Right cardiac atrium (tissue), 5 donors: ENCODE results near the gene PTN. TPM values are rescaled to one million over a fixed set of nuclear protein-coding genes. Genes with fewer than 3 reads are reported as not detected.
"Not testable (repeated sequence)": the region's sequence is repeated elsewhere in the genome, so short reads cannot be mapped to it uniquely, and the experiment has no call there.

ENCODE experiments used
- ATAC-seq, 2 donors: fragments of 200-7000 bp; cut with Tn5 transposase; one replicate each; pipeline versions ENCODE4 v1.8.0 to v1.9.1; 2020; ENCODE audit warnings: moderate library complexity in 2 of 2, mild to moderate bottlenecking in 1 of 2
- DNase-seq, 3 donors: peaks; one replicate each; pipeline ENCODE4 v3.0.0-alpha.2; 2020
- H3K27ac ChIP-seq: one replicate; pipeline ENCODE4 v1.5.1; 2013; ENCODE audit warnings: mild to moderate bottlenecking, low read length, control low read depth, moderate library complexity
- H3K27me3 ChIP-seq: one replicate; pipeline ENCODE4 v1.6.1; 2013; ENCODE audit not compliant: control insufficient read depth, insufficient read depth
- H3K4me1 ChIP-seq: one replicate; pipeline ENCODE4 v1.6.1; 2013; ENCODE audit warnings: low read length; ENCODE audit not compliant: control insufficient read depth, insufficient read depth
- H3K4me3 ChIP-seq: one replicate; pipeline ENCODE4 v1.5.1; 2013; ENCODE audit warnings: low read length, control low read depth
- H3K9me3 ChIP-seq: one replicate; pipeline ENCODE4 v1.6.1; 2013; ENCODE audit warnings: low read length; ENCODE audit not compliant: control insufficient read depth
- WGBS: extraction: QIAGEN DNeasy Blood & Tissue Kit; methylation state at CpG from one replicate; pipeline ENCODE4 v1.1.7; 2013; 5-methylcytosine and 5-hydroxymethylcytosine counted together
- intact Hi-C, 4 donors: fragments of 100-400 bp; cut with DNase I; formaldehyde crosslinking; loops; one replicate each; pipeline versions ENCODE4 v1.11.0 to v1.14.0; 2022 to 2023
- polyA plus RNA-seq: library from polyadenylated mRNA; stranded (reverse); fragments of 200-250 nt; gene quantifications from one replicate; pipeline ENCODE4 v1.2.3, GENCODE V29; 2013
- total RNA-seq, 4 donors: library from RNA; stranded (reverse); fragmentation: NEBNext Ultra II Directional; extraction: Animal tissue kit (Norgen Biotek cat#: 25700); gene quantifications; one replicate each; pipeline ENCODE4 v1.2.1, GENCODE V29; 2021
- donor health status: healthy with polysubstance abuse.
- donor health status: DM: no; HTN: yes; CAD: no.
- donor health status: DM: no; HTN: no; CAD: no.
- donor health status: DM: no; HTN: yes; CAD: no; lungs with severe emphysema.
- donor health status: DM: yes; HTN: yes; CAD: no.

The PTN gene
- total and polyA plus RNA-seq, 5 donors = 9.6 to 51.0 (median 19.7) TPM

DNA sequence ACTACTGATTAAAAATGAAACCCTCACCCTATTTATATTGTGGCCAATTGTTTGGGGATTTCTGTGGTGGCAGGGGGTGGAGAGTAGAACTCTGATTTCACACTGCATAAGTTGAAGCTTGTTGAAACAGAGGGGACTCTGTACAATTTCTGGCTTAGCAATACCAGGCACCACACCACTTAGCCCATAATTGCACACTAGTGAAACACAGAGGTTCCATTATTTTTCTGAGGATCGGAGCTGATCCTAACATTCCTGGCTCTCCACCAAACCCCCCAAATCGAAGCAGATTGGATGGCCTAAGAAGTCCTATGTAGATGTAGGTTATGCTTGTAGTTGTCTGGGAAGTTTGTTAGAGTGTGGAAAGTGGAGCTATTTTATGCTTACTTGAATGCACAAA lies 47.0 kb downstream of the PTN start:
- Histone ChIP-seq H3K27ac (no peak overlapping the region), H3K27me3 (no peaks in the 10 kb centered on the region), H3K4me3 (no peak overlapping the region), H3K4me1 (no peaks in the 10 kb centered on the region), H3K9me3 (no peaks in the 10 kb centered on the region)
- intact Hi-C loops = no loop called here
- DNase-seq (no peak), ATAC-seq (no peak)
- 49% methylated on average over 2 of the region's 2 CpGs for WGBS

DNA sequence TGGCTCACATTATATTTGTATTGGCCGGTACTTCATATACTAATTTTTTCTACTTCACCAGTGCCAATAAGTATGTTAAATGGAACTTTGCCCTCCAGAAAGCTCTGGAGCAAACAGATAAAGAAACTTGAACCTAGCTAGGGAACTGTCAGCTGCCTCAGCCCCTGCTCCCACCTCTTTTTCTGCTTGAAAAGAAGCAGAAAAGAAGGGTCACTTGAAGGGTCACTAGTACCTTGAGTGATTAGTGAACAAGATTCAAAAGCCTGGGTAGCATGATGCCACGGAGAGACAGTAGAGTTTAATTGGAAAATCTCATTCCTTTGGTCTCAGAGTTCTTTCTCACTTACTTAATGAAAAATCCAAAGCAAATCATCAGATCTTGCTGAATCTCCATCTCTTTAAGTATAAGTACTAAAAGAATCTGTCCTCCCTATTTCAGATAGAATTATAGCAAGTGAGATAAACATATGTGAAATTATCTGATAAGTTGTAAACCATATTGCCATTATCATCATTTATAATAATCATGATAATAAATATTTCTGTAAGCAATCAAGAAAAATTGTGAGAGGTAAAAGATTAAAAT lies 47.7 kb downstream of the PTN start:
- no peaks in the 10 kb centered on the region for H3K9me3 ChIP-seq
- no peak for ATAC-seq
- DNase-seq = no peak
- WGBS = 56% methylated on average over 2 of the region's 2 CpGs
- H3K4me1 ChIP-seq = no peaks in the 10 kb centered on the region
- intact Hi-C loops = no loop called here
- H3K4me3 ChIP-seq = no peak overlapping the region
- no peaks in the 10 kb centered on the region for H3K27me3 ChIP-seq
- H3K27ac ChIP-seq = no peak overlapping the region

DNA sequence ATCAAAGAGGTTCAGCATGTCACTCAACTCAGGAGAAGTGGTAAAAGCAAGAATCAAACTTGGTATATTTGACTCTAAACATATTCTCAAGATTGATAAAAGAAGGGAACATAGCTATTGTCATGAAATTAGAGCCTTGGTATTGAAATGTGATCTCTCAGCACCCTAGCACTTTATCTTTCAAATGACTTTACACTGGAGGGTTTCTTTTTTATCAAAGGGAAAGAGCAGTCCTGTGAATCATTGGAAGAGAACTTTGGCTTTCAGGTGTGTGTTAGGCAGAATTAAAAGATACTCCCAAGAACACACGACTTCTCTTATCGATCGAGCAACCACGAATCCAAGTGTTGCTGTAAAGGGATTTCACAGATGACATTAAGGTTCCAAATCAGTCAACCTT lies 54.4 kb downstream of the PTN start:
- ATAC-seq (no peak), DNase-seq (no peak)
- Histone ChIP-seq H3K9me3 (no peaks in the 10 kb centered on the region), H3K27ac (no peak overlapping the region), H3K4me3 (no peak overlapping the region), H3K27me3 (no peaks in the 10 kb centered on the region), H3K4me1 (no peaks in the 10 kb centered on the region)
- intact Hi-C loops = no loop called here
- 70% methylated on average over 4 of the region's 4 CpGs for WGBS

GRCh38 chr7:137287651-137288258 lies 55.8 kb downstream of the PTN start:
- no peak for ATAC-seq
- Histone ChIP-seq H3K27ac (no peak overlapping the region), H3K9me3 (no peaks in the 10 kb centered on the region), H3K27me3 (no peaks in the 10 kb centered on the region), H3K4me3 (no peak overlapping the region), H3K4me1 (no peaks in the 10 kb centered on the region)
- intact Hi-C loops = no loop called here
- WGBS = 76% methylated on average over 3 of the region's 3 CpGs
- no peak for DNase-seq

DNA sequence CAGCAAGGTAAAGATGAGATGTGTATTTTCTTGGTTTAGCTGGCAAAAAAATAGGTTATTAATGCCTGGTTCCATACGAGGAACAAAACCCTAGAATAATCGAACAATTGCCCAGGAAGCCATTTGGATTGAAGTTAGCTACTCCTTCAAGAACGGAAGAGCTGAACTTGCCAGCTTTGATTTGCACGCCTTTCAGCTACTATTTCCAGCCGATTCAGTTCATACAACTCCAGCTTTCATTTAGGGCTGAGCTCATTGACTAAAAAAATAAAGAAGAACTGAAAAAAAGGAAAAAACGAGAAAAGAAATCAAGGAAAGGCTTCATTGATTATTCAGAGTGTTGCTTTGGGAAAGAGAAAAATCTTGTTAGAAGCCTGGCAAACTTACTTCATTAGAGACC lies 60.4 kb downstream of the PTN start:
- Histone ChIP-seq H3K4me1 (no peaks in the 10 kb centered on the region), H3K4me3 (no peak overlapping the region), H3K27ac (no peak overlapping the region), H3K9me3 (no peaks in the 10 kb centered on the region), H3K27me3 (no peaks in the 10 kb centered on the region)
- intact Hi-C loops = no loop called here
- DNase-seq = no peak
- WGBS = 66% methylated on average over 6 of the region's 6 CpGs
- ATAC-seq = no peak

- Histone ChIP-seq H3K4me1 (no peaks in the 10 kb centered on the region), H3K9me3 (no peaks in the 10 kb centered on the region), H3K27me3 (no peaks in the 10 kb centered on the region), H3K27ac (no peak overlapping the region), H3K4me3 (no peak overlapping the region)
- DNase-seq (no peak), ATAC-seq (no peak)
- intact Hi-C loops = no loop called here
These were observed 61.5 kb downstream of the PTN start for GRCh38 chr7:137282043-137282442.

DNA sequence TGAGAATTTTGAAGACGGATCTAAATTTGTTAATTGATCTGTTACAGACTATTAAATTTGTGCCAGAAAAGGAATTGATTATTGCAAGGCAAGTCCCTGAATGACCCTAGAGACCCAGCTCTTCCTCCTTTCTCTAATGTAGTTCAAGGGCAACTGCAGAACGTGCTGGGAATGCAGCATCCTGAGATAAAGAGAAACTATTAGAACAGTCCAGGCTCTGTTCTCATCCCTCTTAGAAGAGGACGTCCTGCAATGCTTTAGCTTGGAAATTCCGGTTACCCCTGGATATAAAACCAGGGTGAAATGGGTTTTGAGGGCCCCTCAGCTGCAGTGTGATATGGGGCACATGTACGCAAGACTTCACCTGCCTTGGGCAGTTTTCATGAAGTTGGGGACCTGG lies 67.3 kb downstream of the PTN start:
- Histone ChIP-seq H3K4me3 (no peak overlapping the region), H3K27ac (no peak overlapping the region), H3K4me1 (no peaks in the 10 kb centered on the region), H3K27me3 (no peaks in the 10 kb centered on the region), H3K9me3 (no peaks in the 10 kb centered on the region)
- intact Hi-C loops = no loop called here
- DNase-seq (no peak), ATAC-seq (no peak)
- WGBS = 67% methylated on average over 5 of the region's 5 CpGs

- WGBS = 79% methylated on average over 5 of the region's 5 CpGs
- no peak for ATAC-seq
- Histone ChIP-seq H3K27me3 (no peaks in the 10 kb centered on the region), H3K27ac (no peak overlapping the region), H3K9me3 (no peaks in the 10 kb centered on the region), H3K4me1 (no peaks in the 10 kb centered on the region), H3K4me3 (no peak overlapping the region)
- no peak for DNase-seq
- intact Hi-C loops = no loop called here
These were observed 71.3 kb downstream of the PTN start for GRCh38 chr7:137272249-137272648.

- ATAC-seq (no peak), DNase-seq (no peak)
- no peaks in the 10 kb centered on the region for H3K27me3 ChIP-seq
- no peak overlapping the region for H3K4me3 ChIP-seq
- H3K4me1 ChIP-seq = no peaks in the 10 kb centered on the region
- H3K27ac ChIP-seq = no peak overlapping the region
- intact Hi-C loops = no loop called here
- WGBS = 92% methylated on average over 2 of the region's 2 CpGs
- no peaks in the 10 kb centered on the region for H3K9me3 ChIP-seq
These were observed 74.3 kb downstream of the PTN start for GRCh38 chr7:137269240-137269639.

DNA sequence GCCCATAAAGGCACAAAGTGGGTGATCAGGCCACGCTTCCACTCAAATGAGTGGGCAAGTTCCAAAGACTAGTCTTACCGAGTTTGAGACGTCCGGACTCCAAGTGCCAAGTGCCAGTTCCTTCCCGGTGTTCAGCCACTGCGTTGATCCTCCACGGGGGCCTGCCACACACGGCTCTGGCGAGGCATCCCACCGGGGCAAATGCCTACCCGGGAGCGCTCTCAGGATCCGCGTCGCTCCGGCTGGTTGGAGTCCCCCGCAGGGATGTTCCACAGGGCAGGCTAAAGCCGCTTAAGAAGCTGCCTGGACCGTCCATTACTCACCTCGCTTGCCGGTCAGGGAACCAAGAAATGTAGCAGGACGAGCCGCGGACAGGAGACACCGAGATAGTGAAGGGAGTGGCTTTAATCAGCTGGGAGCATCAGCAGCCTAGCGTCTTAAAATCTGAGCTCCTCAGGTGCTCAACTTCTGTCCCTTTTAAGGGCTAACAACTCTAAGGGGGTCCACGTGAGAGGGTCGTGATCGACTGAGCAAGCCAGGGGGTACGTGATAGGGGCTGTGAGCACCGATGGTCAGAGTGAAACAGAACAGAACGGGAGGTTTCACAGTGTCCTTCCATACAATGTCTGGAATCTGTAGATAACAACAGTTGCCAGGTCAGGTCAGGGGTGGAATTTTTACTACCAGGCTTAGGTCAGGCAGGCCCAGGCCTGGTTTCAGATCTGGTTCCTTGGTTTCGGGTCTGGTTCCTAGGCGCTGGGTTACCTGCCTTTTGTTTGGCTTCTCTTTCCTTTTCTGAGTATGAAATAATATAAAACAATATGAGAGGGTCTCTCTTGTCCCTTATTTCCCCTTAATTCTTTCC lies 75.3 kb downstream of the PTN start:
- ATAC-seq, intact Hi-C loops, H3K27ac ChIP-seq, H3K9me3 ChIP-seq, H3K4me3 ChIP-seq, H3K4me1 ChIP-seq, H3K27me3 ChIP-seq: not testable (repeated sequence)
- 95% methylated on average over 34 of the region's 34 CpGs for WGBS
- DNase-seq = peak in 1 of 3 donors; percentile 46

DNA sequence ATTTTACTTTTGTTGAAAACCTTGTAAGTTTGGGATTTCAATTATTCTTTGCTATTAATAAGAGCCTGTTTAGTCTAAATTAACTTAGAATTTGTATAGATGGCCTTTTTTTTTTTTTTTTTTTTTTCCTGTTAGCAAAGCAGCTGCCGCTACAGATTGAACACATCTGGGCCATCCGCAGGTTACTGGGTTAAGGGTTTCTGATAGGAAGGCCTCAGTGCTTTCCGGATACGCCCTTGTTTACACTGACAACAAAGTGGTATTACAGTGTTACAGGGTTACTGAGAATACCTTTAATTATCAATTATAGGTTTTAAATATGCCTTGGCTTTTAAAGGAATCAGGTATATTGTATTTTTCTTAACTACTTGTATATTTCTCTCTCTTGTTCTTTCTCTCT lies 76.8 kb downstream of the PTN start:
- intact Hi-C loops = no loop called here
- no peak overlapping the region for H3K27ac ChIP-seq
- 63% methylated on average over 4 of the region's 4 CpGs for WGBS
- no peaks in the 10 kb centered on the region for H3K9me3 ChIP-seq
- no peaks in the 10 kb centered on the region for H3K27me3 ChIP-seq
- H3K4me3 ChIP-seq = no peak overlapping the region
- ATAC-seq = no peak
- H3K4me1 ChIP-seq = no peaks in the 10 kb centered on the region
- DNase-seq = no peak
